ENCODE measurements around the gene CELF5.

DNA sequence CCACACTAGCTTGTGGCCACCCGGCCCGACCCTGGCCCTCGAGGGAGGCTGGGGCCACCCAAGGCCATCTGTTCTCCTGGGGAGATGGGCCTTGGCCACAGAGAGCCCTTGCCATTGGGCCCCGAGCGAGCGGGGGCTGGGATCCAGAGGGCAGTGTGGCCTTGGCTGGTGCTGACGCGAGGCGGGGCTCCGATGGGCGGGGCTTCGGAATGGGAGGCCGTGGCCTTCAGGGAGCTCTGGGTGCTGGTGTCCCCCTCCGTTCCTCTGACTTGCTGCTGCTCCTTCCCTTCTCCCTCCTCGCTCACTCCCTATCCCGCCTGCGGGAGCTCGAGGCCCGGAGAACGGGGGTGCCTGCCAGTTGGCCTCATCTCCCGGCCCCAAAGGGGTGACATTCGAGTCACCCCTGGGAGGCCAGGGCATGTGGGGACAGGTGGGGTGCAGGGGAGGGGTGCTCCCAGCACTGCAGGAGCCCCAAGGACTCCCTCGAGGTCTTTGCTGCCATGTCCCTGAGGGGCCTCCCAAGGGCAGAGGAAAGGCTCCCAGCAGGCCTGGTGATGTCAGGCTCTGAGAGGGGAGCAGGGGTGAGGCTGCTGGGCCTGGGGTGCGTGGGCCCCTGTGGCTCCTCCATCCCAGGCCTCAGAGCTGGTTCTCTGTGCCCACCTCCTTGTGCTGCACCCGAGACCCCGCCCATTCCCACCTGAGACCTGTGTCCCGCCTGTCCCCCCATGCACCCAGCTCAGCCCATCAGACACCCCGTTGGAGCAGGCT is 34.6 kb upstream of the CELF5 start:
- no peak for TF ChIP-seq POLR2A (IDR thresholded peaks at IDR 0.05)
- TF ChIP-seq, protein P1, sequence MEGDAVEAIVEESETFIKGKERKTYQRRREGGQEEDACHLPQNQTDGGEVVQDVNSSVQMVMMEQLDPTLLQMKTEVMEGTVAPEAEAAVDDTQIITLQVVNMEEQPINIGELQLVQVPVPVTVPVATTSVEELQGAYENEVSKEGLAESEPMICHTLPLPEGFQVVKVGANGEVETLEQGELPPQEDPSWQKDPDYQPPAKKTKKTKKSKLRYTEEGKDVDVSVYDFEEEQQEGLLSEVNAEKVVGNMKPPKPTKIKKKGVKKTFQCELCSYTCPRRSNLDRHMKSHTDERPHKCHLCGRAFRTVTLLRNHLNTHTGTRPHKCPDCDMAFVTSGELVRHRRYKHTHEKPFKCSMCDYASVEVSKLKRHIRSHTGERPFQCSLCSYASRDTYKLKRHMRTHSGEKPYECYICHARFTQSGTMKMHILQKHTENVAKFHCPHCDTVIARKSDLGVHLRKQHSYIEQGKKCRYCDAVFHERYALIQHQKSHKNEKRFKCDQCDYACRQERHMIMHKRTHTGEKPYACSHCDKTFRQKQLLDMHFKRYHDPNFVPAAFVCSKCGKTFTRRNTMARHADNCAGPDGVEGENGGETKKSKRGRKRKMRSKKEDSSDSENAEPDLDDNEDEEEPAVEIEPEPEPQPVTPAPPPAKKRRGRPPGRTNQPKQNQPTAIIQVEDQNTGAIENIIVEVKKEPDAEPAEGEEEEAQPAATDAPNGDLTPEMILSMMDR (IDR thresholded peaks at IDR 0.05): no peak
